Measurements from ENCODE around the gene AP2B1.

DNA sequence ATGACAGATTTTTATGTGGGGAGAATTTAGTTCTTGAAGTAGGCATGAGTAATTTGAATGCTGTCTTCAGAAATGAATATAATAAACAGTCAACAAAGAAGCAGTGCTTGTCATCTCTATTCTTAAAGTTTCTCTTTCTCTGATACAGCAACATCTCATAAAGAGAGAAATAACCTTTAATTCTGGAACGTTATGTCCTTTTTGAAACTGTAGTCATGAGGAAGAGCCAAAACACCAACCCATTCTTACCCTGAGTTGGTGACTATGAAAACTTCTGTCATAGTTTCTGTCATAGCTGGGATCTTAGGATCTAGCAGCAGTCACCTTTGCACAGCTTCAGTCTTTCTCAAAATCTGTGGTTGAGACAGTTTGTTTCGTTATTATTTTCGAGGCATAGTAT is 129.1 kb downstream of the AP2B1 start:
- TF ChIP-seq TAF1 (IDR thresholded peaks at IDR 0.05; ENCODE audit: low read depth, low read length) (no peak), SPI1 (IDR thresholded peaks at IDR 0.05; ENCODE audit: low read depth, low read length) (no peak), POLR2AphosphoS5 (IDR thresholded peaks at IDR 0.05; ENCODE audit: low read depth, low read length) (no peak)

Measured in GM12891 (cell line).